ENCODE data around the gene ABCG2.
A peak's percentile ranks its signal among the peaks of the same experiment; 100 is the strongest.
"Not testable (repeated sequence)": the region's sequence is repeated elsewhere in the genome, so short reads cannot be mapped to it uniquely, and the experiment has no call there.

Gene ABCG2

DNA sequence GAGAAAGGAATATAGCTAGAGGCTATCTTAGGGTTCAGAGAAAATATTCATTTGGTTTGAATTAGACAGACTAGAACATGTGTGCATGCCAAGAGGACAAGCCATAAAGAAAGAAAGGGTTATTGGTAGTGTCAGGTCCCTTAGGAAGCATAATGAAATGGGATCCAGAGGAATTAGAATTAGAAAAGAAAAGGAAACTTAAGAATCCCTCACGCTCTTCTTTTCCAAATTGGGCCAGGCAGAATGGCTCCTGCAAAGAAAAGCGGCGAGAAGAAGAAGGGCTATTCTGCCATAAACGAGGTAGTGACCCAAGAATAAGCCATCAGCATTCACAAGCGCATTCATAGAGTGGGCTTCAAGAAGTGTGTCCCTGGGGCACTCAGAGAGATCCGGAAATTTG, 4.9 kb upstream of the ABCG2 start:
- no peak for DNase-seq

- DNase-seq = no peak
These were observed 4.2 kb upstream of the ABCG2 start for GRCh38 chr4:88162626-88163025.

DNA sequence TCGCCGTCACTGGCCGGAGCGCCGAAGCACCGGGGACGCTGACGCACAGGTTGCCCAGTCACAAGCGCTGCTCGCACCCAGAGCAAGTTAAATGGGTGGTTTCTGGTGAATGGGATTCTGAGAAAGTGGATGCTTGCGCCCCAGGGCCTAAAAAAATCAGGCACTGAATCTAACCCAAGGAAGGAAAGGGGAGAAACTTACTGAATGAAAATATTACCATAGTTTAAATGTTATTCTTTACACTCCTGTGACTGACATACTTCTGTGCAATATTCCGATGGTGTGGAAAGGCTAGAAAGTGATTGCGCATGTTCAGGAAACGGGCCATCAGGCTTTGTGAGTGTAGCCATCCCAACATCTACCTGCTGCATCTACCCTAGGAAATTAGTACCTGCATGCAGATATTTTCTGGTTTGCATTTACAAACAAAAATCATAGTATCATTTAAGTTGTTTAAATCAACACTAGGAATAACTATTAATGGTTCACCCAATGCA, 838 bp upstream of the ABCG2 start:
- DNase-seq = no peak

GRCh38 chr4:88158038-88158488, 376 bp downstream of the ABCG2 start:
- DNase-seq = peak; percentile 19

DNA sequence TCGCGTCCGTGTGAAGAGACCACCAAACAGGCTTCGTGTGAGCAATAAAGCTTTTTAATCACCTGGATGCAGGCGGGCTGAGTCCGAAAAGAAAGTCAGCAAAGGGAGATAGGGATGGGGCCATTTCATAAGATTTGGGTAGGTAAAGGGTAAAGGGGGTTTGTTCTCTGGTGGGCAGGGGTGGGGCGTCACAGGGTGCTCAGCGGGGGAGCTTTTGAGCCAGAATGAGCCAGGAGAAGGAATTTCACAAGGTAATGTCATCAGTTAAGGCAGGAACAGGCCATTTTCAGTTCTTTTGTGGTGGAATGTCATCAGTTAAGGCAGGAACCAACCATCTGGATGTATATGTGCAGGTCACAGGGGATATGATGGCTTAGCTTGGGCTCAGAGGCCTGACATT, 6.1 kb downstream of the ABCG2 start:
- not testable (repeated sequence) for DNase-seq

DNA sequence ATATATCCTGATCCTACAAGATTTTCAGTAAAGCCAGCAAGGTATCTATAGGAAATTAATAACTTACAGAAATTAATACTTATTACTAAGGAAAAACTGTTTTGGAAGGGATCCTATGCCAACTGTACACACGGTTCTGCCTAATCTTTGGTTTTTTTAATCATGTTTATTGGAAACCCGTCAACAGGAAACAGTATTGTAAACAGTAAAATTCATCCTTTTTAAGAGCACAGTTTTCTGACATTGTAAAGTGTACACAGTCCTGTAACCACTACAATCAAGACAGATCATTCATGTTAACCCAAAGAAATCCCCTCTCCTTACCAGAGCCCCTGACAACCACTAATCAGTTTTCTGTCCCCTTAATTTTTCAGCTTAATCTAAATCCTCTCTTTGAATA, 9.9 kb downstream of the ABCG2 start:
- no peak for DNase-seq

GRCh38 chr4:88147799-88148217, 10.6 kb downstream of the ABCG2 start:
- DNase-seq = no peak

DNA sequence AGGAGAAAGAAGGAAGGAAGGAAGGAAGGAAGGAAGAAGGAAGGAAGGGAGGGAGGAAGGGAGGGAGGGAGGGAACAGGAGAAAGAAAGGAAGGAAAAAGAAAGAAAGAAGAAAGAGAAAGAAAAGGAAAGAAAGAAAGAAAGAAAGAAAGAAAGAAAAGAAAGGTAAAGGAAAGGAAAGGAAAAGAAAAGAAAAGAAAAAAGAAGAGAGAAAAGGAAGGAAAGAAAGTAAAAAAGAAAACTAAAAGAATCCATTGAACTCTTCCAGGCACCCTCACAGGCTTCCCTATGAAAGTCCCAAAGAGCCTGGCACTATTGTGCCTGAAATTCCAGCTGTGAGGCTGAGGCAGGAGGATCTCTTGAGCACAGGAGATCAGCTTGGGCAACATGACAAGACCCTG, 11.5 kb downstream of the ABCG2 start:
- DNase-seq = no peak

DNA sequence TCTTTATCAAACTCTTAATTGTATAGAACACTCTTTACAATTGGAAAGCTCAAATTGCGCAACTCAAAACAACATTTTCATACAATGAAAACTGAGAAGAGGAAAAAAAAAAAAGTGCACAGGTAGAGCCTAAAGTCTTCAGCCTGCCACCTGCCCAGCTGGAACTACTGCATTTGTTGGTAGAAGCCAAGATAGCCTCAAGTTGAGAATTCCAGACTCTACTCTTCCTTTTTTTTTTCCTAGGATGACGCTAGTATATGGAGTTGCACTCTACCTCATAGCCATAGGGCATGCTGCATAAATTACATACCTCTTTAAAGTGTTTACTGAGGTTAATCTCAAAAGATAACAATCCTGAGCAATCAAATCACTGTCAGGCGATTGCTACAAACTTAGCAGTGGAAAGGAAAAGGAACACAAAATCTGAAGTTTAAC, 13.6 kb downstream of the ABCG2 start:
- no peak for DNase-seq

GRCh38 chr4:88144048-88144447, 14.4 kb downstream of the ABCG2 start:
- no peak for DNase-seq

GRCh38 chr4:88143504-88143903, 14.9 kb downstream of the ABCG2 start:
- no peak for DNase-seq

DNA sequence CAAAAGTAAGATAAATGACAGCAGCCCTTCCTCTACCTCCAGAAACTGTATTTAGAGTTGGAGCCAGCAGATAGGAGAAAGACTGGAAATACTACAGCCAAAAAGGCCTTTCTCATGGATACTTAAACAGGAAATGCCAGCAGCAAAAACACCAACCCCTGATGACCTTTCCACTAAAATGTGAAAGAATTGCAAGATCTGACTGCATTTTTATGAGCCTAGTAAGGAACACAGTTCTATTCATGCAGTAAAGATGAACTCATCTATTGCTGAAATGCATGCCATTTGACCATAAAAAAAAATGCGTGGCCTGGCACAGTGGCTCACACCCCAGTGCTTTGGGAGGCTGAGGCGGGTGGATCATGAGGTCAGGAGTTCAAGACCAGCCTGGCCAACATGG, 19.9 kb downstream of the ABCG2 start:
- DNase-seq = no peak

DNA sequence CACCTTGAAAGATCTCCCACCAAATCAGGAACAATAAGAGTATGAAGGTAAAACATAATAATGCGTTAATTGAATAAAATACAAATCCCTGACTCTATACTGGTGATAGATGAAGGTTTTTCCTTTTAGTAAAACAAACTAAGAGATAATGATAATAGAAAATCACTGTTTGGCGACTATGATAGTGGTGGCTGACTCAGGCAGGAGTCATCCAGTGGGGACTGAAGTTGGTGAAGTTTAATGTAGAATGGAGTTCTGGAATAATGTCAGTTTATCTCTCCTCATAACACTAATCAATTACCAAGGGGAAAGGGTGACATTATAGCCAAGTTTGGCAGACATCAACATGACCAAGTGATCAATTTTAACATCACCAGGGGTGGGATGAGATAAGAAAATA, 21.3 kb downstream of the ABCG2 start:
- no peak for DNase-seq

DNA sequence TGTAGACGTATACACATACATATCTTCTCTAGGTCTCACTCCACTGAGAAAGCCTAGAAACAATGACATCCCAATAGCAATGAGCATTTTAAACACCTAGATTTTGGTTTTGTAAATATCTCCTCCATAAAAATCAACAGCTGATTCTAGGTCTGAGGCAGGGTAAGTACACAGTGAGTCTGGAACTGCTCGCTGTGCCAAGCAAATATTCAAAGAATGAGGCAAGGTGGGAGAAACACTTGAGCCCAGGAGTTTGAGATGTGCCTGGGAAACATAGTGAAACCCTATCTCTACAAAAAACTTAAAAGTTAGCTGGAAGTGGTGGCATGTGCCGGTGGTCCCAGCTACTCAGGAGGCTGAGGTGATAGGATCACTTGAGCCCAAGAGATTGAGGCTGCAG, 22.2 kb downstream of the ABCG2 start:
- DNase-seq = no peak

- DNase-seq = no peak
These were observed 23.1 kb downstream of the ABCG2 start for GRCh38 chr4:88135356-88135663.

DNA sequence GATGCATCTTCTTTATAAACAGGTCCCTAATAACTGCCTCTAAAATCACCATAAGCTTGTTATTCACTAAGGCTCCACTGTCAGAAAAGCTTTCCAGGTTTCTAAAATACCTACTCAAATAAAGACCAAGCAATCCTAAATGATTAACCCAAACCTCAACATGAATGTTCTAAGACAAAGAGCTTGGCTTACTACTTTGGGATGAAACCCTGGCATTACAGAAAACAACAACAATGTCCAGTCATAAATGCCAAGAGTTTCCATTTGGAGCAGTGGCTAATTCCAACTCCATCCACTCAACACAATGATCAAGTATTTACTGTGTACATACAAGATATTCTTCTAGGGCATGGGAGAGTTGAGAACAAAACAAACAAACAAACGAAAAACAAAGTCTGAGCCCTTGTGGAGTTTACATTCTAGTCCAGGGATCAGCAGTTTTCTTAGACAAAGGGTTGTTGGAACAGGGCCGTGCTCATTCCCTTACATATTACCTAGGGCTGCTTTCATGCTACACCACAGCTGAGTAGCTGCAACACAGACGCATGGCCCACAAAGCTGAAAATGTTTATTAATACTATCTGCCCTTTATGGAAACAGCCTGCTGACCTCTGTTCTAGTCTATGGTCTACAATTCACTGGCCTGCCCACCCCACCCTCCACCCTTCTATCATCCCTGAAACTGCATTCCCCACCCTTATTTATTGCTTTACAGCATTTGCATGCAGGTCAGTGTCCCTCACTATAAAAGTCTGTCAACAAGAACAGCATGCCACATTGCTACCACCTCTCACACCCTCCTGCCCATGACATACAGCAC, 23.7 kb downstream of the ABCG2 start:
- DNase-seq = no peak

GRCh38 chr4:88134111-88134510, 24.3 kb downstream of the ABCG2 start:
- no peak for DNase-seq

GRCh38 chr4:88130544-88131305, 27.7 kb downstream of the ABCG2 start:
- DNase-seq = no peak

GRCh38 chr4:88130003-88130402, 28.4 kb downstream of the ABCG2 start:
- DNase-seq = no peak

DNA sequence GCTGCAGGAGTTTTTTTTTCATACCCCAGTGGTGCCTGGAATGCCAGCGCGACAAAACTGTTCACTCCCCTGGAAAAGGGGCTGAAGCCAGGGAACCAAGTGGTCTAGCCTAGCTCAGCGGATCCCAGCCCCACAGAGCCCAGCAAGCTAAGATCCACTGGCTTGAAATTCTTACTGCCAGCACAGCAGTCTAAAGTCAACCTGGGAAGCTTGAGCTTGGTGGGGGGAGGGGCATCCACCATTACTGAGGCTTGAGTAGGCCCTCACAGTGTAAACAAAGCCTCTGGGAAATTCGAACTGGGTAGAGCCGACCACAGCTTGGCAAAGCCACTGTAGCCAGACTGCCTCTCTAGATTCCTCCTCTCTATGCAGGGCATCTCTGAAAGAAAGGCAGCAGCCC, 36.2 kb downstream of the ABCG2 start:
- not testable (repeated sequence) for DNase-seq

DNA sequence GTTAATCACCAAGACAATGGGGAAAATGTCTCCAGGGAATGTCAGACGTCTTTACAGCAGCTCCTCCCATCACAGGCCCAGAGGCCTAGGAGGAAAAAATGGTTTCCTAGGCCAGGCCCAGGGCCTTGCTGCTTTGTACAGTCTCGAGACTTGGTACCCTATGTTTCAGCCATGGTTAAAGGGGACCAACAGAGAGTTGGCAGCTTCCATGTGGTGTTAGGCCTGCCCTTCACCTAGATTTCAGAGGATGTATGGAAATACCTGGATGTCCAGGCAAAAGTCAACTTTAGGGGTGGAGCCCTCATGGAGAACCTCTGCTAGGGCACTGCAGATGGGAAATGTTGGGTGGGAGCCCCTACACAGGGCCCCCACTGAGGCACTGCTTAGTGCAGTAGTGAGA, 38.5 kb downstream of the ABCG2 start:
- DNase-seq = no peak

GRCh38 chr4:88115587-88115986, 42.9 kb downstream of the ABCG2 start:
- no peak for DNase-seq

DNA sequence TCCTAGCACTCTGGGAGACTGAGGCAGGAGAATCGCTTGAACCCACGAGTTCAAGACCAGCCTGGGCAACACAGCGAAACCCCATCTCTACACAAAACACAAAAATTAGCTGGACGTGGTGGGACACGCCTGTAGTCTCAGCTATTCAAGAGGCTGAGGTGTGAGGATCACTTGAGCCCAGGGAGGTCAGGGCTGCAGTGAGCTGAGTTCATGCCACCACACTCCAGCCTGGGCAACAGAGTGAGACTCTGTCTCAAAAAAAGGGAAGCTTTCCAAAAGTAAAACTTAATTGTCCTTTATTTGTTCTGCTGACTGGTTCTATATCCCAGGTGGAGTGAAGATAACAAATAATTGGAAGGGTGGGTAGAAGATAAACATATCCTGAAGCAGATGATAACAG, 45.6 kb downstream of the ABCG2 start:
- DNase-seq = no peak

GRCh38 chr4:88110826-88111225, 47.6 kb downstream of the ABCG2 start:
- no peak for DNase-seq

Data from stimulated activated CD4-positive, alpha-beta T cell treated with anti-CD3 and anti-CD28 coated beads, Interleukin-1b, Interleukin-23, amount 100 ng/mL, for 48 hours (primary cell).